Suprapubic skin (tissue), 3 donors: ENCODE data around the gene BMP8B.

Source experiments
- CTCF ChIP-seq, 2 donors: fragments of 200-600 bp in 1 of 2; fragments of 450-650 bp in 1 of 2; sonication (generic) in 1 of 2; IDR thresholded peaks; one replicate each; pipeline ENCODE4 v1.5.1; 2016 to 2019; ENCODE audit warnings: antibody characterized with exemption in 2 of 2, mild to moderate bottlenecking in 1 of 2, moderate library complexity in 1 of 2
- POLR2A ChIP-seq, 2 donors: fragments of 450-650 bp; IDR thresholded peaks; one replicate each; pipeline ENCODE4 v1.6.1; 2017; ENCODE audit warnings: antibody characterized with exemption in 2 of 2, mild to moderate bottlenecking in 2 of 2, moderate library complexity in 2 of 2

- TF ChIP-seq CTCF (IDR thresholded peaks at IDR 0.05), result no peak
- no peak for TF ChIP-seq POLR2A (IDR thresholded peaks at IDR 0.05)
These were observed 62.1 kb downstream of the BMP8B start for GRCh38 chr1:39726600-39726999.
